Measurements from ENCODE around the gene GTPBP1. TPM values are rescaled to one million over a fixed set of nuclear protein-coding genes. Genes with fewer than 3 reads are reported as not detected.

Gene GTPBP1
- total and polyA plus RNA-seq, 2 donors (not counting 3 experiments of a cell fraction or from before 2014, with no cell fraction given) = 29.8 to 50.3 TPM

- Histone ChIP-seq H3K9me3 (replicated peaks; ENCODE audit: control insufficient read depth, insufficient read depth, low read length) (no peaks in the 10 kb centered on the region), H4K20me1 (replicated peaks; ENCODE audit: control insufficient read depth, extremely low read depth, insufficient read depth, low read length) (no peaks in the 10 kb centered on the region), H3K9me1 (replicated peaks; ENCODE audit: control insufficient read depth, extremely low read depth, insufficient read depth, low read length) (no peaks in the 10 kb centered on the region), H3K4me3 (replicated peaks in 1 of 3; ENCODE audit: insufficient read depth in 1 of 3, low read depth in 1 of 3, low read length in 3 of 3) (no peak overlapping the region), H3K9ac (replicated peaks; ENCODE audit: extremely low read depth, insufficient read depth, low read length) (no peak overlapping the region), H3K27me3 (ENCODE audit: control insufficient read depth in 2 of 2, insufficient read depth in 2 of 2, low read length in 2 of 2) (no peaks in the 10 kb centered on the region), H2AFZ (ENCODE audit: low read depth, low read length) (no peak overlapping the region), H3K4me2 (ENCODE audit: insufficient read depth, low read length) (no peak overlapping the region), H3K27ac (ENCODE audit: insufficient read depth, low read depth, low read length) (no peak overlapping the region), H3K36me3 (ENCODE audit: control insufficient read depth in 2 of 2, extremely low read depth in 1 of 2, insufficient read depth in 2 of 2, low read length in 2 of 2) (peaks cover 10 to 44% of the 10 kb centered on the region in 2 experiments), H3K79me2 (ENCODE audit: control insufficient read depth, insufficient read depth, low read length) (peaks cover 14% of the 10 kb centered on the region), H3K4me1 (ENCODE audit: control insufficient read depth, extremely low read depth, insufficient read depth, low read length) (peaks cover 12% of the 10 kb centered on the region)
- intact Hi-C loops (cut with micrococcal nuclease) = no loop called here
- DNase-seq (ENCODE audit: low read depth, low spot score) = no peak
- TF ChIP-seq POLR2AphosphoS5 (IDR thresholded peaks at IDR 0.05; ENCODE audit: insufficient read depth, low read depth, low read length) (no peak), POLR2A (IDR thresholded peaks at IDR 0.05; ENCODE audit: low read depth, low read length) (no peak), JUN (IDR thresholded peaks at IDR 0.05; ENCODE audit: borderline replicate concordance, insufficient read depth, insufficient read length, low read depth) (no peak), FOS (IDR thresholded peaks at IDR 0.05; ENCODE audit: borderline replicate concordance, insufficient read depth, low read length) (no peak), GATA2 (IDR thresholded peaks at IDR 0.05; ENCODE audit: insufficient read depth, insufficient read length, low read depth, low read length) (no peak), EZH2 (IDR thresholded peaks at IDR 0.05; ENCODE audit: borderline replicate concordance, low read depth, low read length, severe bottlenecking) (no peak), MAX (IDR thresholded peaks at IDR 0.05; ENCODE audit: insufficient read depth, insufficient read length) (no peak), MYC (IDR thresholded peaks at IDR 0.05; ENCODE audit: low read depth, low read length) (no peak)
- TF ChIP-seq, protein P1, sequence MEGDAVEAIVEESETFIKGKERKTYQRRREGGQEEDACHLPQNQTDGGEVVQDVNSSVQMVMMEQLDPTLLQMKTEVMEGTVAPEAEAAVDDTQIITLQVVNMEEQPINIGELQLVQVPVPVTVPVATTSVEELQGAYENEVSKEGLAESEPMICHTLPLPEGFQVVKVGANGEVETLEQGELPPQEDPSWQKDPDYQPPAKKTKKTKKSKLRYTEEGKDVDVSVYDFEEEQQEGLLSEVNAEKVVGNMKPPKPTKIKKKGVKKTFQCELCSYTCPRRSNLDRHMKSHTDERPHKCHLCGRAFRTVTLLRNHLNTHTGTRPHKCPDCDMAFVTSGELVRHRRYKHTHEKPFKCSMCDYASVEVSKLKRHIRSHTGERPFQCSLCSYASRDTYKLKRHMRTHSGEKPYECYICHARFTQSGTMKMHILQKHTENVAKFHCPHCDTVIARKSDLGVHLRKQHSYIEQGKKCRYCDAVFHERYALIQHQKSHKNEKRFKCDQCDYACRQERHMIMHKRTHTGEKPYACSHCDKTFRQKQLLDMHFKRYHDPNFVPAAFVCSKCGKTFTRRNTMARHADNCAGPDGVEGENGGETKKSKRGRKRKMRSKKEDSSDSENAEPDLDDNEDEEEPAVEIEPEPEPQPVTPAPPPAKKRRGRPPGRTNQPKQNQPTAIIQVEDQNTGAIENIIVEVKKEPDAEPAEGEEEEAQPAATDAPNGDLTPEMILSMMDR (IDR thresholded peaks at IDR 0.05; ENCODE audit: extremely low read depth in 1 of 2, insufficient read depth in 1 of 2, low read depth in 1 of 2, low read length in 2 of 2) = no peak
- POLR2A ChIA-PET = interaction anchor here (0.6 kb wide), 1 partner anchor 36 kb away, joined by 5 read pairs; no protein-coding TSS in a partner anchor
- CTCF ChIA-PET = no interaction called here
- FAIRE-seq = no peak
- BruUV-seq (replicated peaks) = no TSS peak
- dilution Hi-C loops (cut with MboI; ENCODE audit: extremely low pct_ligation_motif_present, low sequenced_read_pairs) = no loop called here
These were observed 44.4 kb downstream of the GTPBP1 start for GRCh38 chr22:38750104-38750503.
